H9 (cell line): ENCODE data around the gene CENPC. TPM values are rescaled to one million over a fixed set of nuclear protein-coding genes. Genes with fewer than 3 reads are reported as not detected.

Source experiments
- DNase-seq: peaks from one replicate; pipeline ENCODE4 v3.0.0-alpha.2; 2017
- H2AFZ ChIP-seq: one replicate; pipeline ENCODE4 v1.6.1; 2013; ENCODE audit warnings: mild to moderate bottlenecking, low read length, control low read depth, moderate library complexity
- H2AK5ac ChIP-seq: 2 replicates; pipeline ENCODE4 v1.6.1; 2013; ENCODE audit warnings: low read length, control low read depth, mixed read lengths; ENCODE audit not compliant: insufficient read length
- H2BK120ac ChIP-seq: one replicate; pipeline ENCODE4 v1.6.1; 2013; ENCODE audit warnings: low read depth, mild to moderate bottlenecking, low read length, control low read depth, inconsistent platforms; ENCODE audit not compliant: poor library complexity, severe bottlenecking
- H2BK12ac ChIP-seq: 2 replicates; pipeline ENCODE4 v1.6.1; 2013; ENCODE audit warnings: low read length, control low read depth, mixed read lengths, low read depth; ENCODE audit not compliant: insufficient read length
- H2BK15ac ChIP-seq: 2 replicates; pipeline ENCODE4 v1.6.1; 2013; ENCODE audit warnings: low read depth, low read length, control low read depth
- H2BK20ac ChIP-seq: one replicate; pipeline ENCODE4 v1.6.1; 2013; ENCODE audit warnings: low read depth, mild to moderate bottlenecking, low read length, control low read depth, inconsistent platforms; ENCODE audit not compliant: poor library complexity, severe bottlenecking
- H2BK5ac ChIP-seq: 2 replicates; pipeline ENCODE4 v1.6.1; 2013; ENCODE audit warnings: low read length, control low read depth, mixed read lengths; ENCODE audit not compliant: insufficient read length
- H3K14ac ChIP-seq: 2 replicates; pipeline ENCODE4 v1.6.1; 2013; ENCODE audit warnings: low read length, control low read depth; ENCODE audit not compliant: insufficient read depth
- H3K18ac ChIP-seq: 2 replicates; pipeline ENCODE4 v1.6.1; 2013; ENCODE audit warnings: low read depth, mild to moderate bottlenecking, mixed read lengths, low read length, control low read depth; ENCODE audit not compliant: insufficient read length
- H3K23ac ChIP-seq: 2 replicates; pipeline ENCODE4 v1.6.1; 2013; ENCODE audit warnings: low read length, control low read depth, mixed read lengths, low read depth; ENCODE audit not compliant: insufficient read length
- H3K23me2 ChIP-seq: 2 replicates; pipeline ENCODE4 v1.6.1; 2013; ENCODE audit warnings: low read depth, mild to moderate bottlenecking, mixed read lengths, low read length, control low read depth; ENCODE audit not compliant: insufficient read length, poor library complexity, severe bottlenecking
- H3K27ac ChIP-seq: 2 replicates; pipeline ENCODE4 v1.5.1; 2013; ENCODE audit warnings: low read length, control low read depth, mixed read lengths, low read depth; ENCODE audit not compliant: insufficient read length
- H3K27me3 ChIP-seq: 2 replicates; pipeline ENCODE4 v1.6.1; 2013; ENCODE audit warnings: low read length, control low read depth, inconsistent platforms; ENCODE audit not compliant: insufficient read depth
- H3K4ac ChIP-seq: 2 replicates; pipeline ENCODE4 v1.6.1; 2013; ENCODE audit warnings: low read depth, mild to moderate bottlenecking, control low read depth, inconsistent platforms, low read length, moderate library complexity
- H3K4me1 ChIP-seq: 2 replicates; pipeline ENCODE4 v1.6.1; 2013; ENCODE audit warnings: low read length, control low read depth, inconsistent platforms; ENCODE audit not compliant: insufficient read depth
- H3K4me2 ChIP-seq: 2 replicates; pipeline ENCODE4 v1.6.1; 2013; ENCODE audit warnings: low read length, control low read depth, mixed read lengths; ENCODE audit not compliant: insufficient read length, insufficient read depth
- H3K56ac ChIP-seq: 2 replicates; pipeline ENCODE4 v1.6.1; 2013; ENCODE audit warnings: low read depth, mild to moderate bottlenecking, mixed read lengths, low read length, control low read depth; ENCODE audit not compliant: insufficient read length
- H3K79me1 ChIP-seq: 2 replicates; pipeline ENCODE4 v1.6.1; 2013; ENCODE audit warnings: low read depth, mild to moderate bottlenecking, moderate library complexity, low read length, control low read depth, inconsistent platforms; ENCODE audit not compliant: insufficient read depth, poor library complexity, severe bottlenecking
- H3K79me2 ChIP-seq: 2 replicates; pipeline ENCODE4 v1.6.1; 2013; ENCODE audit warnings: low read length, control low read depth, inconsistent platforms; ENCODE audit not compliant: insufficient read depth
- H3K9ac ChIP-seq: 2 replicates; pipeline ENCODE4 v1.6.1; 2013; ENCODE audit warnings: low read length, control low read depth, mixed read lengths; ENCODE audit not compliant: insufficient read length; ENCODE audit errors: extremely low read depth
- H3K9me3 ChIP-seq: one replicate; pipeline ENCODE4 v1.6.1; 2013; ENCODE audit warnings: low read depth, low read length, inconsistent platforms; ENCODE audit not compliant: control insufficient read depth
- H3T11ph ChIP-seq: one replicate; pipeline ENCODE4 v1.6.1; 2013; ENCODE audit warnings: mild to moderate bottlenecking, low read length, control low read depth, inconsistent platforms
- H4K20me1 ChIP-seq: one replicate; pipeline ENCODE4 v1.6.1; 2013; ENCODE audit not compliant: control insufficient read depth, insufficient read length, insufficient read depth
- H4K5ac ChIP-seq: 2 replicates; pipeline ENCODE4 v1.6.1; 2013; ENCODE audit warnings: low read depth, mild to moderate bottlenecking, mixed read lengths, low read length, control low read depth; ENCODE audit not compliant: insufficient read length
- H4K8ac ChIP-seq: replicated peaks from 2 replicates; pipeline ENCODE4 v1.6.1; 2013; ENCODE audit warnings: low read length, control low read depth, mixed read lengths, low read depth; ENCODE audit not compliant: insufficient read length
- H4K91ac ChIP-seq: 2 replicates; pipeline ENCODE4 v1.6.1; 2013; ENCODE audit warnings: low read depth, mild to moderate bottlenecking, moderate library complexity, mixed read lengths, low read length, control low read depth; ENCODE audit not compliant: insufficient read length
- H3K27ac Mint-ChIP-seq, 3 experiments: 2 replicates in 2 of 3; 3 replicates in 1 of 3; pipeline ENCODE4 v1.8.0; 2020 to 2021; ENCODE audit warnings: mixed read lengths in 3 of 3, mild to moderate bottlenecking in 1 of 3, moderate library complexity in 1 of 3
- H3K27me3 Mint-ChIP-seq: 2 replicates; pipeline ENCODE4 v1.8.0; 2021; ENCODE audit warnings: low read depth, mild to moderate bottlenecking, moderate library complexity, mixed read lengths
- H3K36me3 Mint-ChIP-seq, 3 experiments: 2 replicates in 2 of 3; 3 replicates in 1 of 3; pipeline ENCODE4 v1.8.0; 2020 to 2021; ENCODE audit warnings: low read depth in 3 of 3, mixed read lengths in 3 of 3; ENCODE audit not compliant: insufficient read depth in 1 of 3
- H3K4me1 Mint-ChIP-seq, 2 experiments: 2 replicates each; pipeline ENCODE4 v1.8.0; 2020; ENCODE audit warnings: mixed read lengths in 2 of 2
- H3K4me3 Mint-ChIP-seq, 2 experiments: 2 replicates in 1 of 2; 3 replicates in 1 of 2; pipeline ENCODE4 v1.8.0; 2020 to 2021; ENCODE audit warnings: mild to moderate bottlenecking in 2 of 2, mixed read lengths in 2 of 2, moderate library complexity in 1 of 2
- H3K9me3 Mint-ChIP-seq, 2 experiments: 2 replicates in 1 of 2; 3 replicates in 1 of 2; pipeline ENCODE4 v1.8.0; 2020; ENCODE audit warnings: mild to moderate bottlenecking in 2 of 2, mixed read lengths in 2 of 2, moderate library complexity in 1 of 2
- WGBS: extraction: QIAGEN DNeasy Blood & Tissue Kit; methylation state at CpG from one replicate; pipeline ENCODE4 v1.1.7; 2013; ENCODE audit warnings: missing lambda C conversion rate, low lambda C conversion rate, mixed read lengths; ENCODE audit not compliant: insufficient read length; ENCODE audit errors: extremely low coverage; 5-methylcytosine and 5-hydroxymethylcytosine counted together
- total RNA-seq: library from RNA; stranded (reverse); gene quantifications from 2 replicates; pipeline ENCODE4 v1.2.1, GENCODE V29; 2021
- TF ChIP-seq, protein P1 (sequence below): fragments of 200-600 bp; sonication (generic); conservative IDR thresholded peaks from 3 replicates; pipeline ENCODE4 v1.8.0; 2021; ENCODE audit warnings: antibody characterized with exemption, mild to moderate bottlenecking

Gene CENPC
- total RNA-seq, 1 experiment from 2014 or later: 18.8 TPM

DNA sequence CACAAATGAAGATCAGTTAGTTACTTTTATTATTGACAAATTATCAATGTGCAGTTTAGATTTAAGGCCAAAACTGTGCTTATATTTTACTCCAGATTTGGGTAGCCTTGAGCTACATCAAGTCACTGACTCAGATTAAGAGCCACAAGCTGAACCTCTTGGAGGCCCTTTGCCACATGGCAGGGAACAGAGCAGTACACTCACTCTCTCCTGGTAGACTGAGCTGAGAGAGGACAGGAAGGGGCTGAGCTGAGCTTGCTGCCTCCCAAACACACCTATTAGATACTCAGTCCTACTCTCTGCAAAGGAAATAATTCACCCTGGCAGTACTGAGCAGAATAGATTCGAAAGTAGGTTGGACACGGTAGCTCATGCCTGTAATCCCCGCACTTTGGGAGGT lies 21.0 kb upstream of the CENPC start:
- no peaks in the 10 kb centered on the region for H3K79me2 ChIP-seq
- H2AK5ac ChIP-seq: no peak overlapping the region

More for the DNA sequence above, 21.0 kb upstream of the CENPC start:
- Histone ChIP-seq H4K20me1 (no peaks in the 10 kb centered on the region), H3K27me3 (no peaks in the 10 kb centered on the region), H2BK120ac (no peak overlapping the region), H2AFZ (no peak overlapping the region), H3K9me3 (no peaks in the 10 kb centered on the region), H4K8ac (no peak overlapping the region), H3K4ac (no peak overlapping the region), H3K4me1 (no peaks in the 10 kb centered on the region), H3T11ph (no peak overlapping the region), H3K4me2 (no peak overlapping the region), H4K91ac (no peak overlapping the region), H3K23ac (no peak overlapping the region), H3K18ac (no peak overlapping the region), H3K9ac (no peak overlapping the region), H4K5ac (no peak overlapping the region), H3K23me2 (no peaks in the 10 kb centered on the region), H2BK12ac (no peak overlapping the region), H3K56ac (no peak overlapping the region), H2BK5ac (no peak overlapping the region), H2BK15ac (no peak overlapping the region), H3K27ac (no peak overlapping the region), H2BK20ac (no peak overlapping the region), H3K79me1 (no peaks in the 10 kb centered on the region), H3K14ac (no peak overlapping the region)
- Mint-ChIP-seq H3K27ac (no peak overlapping the region; a peak in 1 of 7 replicates), H3K9me3 (no peaks in the 10 kb centered on the region), H3K4me1 (no peaks in the 10 kb centered on the region), H3K4me3 (no peak overlapping the region), H3K36me3 (no peaks in the 10 kb centered on the region), H3K27me3 (no peaks in the 10 kb centered on the region)
- DNase-seq: no peak
- WGBS: no CpG with 5 or more reads among the region's 3 CpGs
- TF ChIP-seq, protein P1, sequence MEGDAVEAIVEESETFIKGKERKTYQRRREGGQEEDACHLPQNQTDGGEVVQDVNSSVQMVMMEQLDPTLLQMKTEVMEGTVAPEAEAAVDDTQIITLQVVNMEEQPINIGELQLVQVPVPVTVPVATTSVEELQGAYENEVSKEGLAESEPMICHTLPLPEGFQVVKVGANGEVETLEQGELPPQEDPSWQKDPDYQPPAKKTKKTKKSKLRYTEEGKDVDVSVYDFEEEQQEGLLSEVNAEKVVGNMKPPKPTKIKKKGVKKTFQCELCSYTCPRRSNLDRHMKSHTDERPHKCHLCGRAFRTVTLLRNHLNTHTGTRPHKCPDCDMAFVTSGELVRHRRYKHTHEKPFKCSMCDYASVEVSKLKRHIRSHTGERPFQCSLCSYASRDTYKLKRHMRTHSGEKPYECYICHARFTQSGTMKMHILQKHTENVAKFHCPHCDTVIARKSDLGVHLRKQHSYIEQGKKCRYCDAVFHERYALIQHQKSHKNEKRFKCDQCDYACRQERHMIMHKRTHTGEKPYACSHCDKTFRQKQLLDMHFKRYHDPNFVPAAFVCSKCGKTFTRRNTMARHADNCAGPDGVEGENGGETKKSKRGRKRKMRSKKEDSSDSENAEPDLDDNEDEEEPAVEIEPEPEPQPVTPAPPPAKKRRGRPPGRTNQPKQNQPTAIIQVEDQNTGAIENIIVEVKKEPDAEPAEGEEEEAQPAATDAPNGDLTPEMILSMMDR: no peak
